Measurements from ENCODE around the gene BBS2. TPM values are rescaled to one million over a fixed set of nuclear protein-coding genes. Genes with fewer than 3 reads are reported as not detected.

The BBS2 gene
- total RNA-seq, 2 donors from 2014 or later: 28.6 to 49.6 TPM

DNA sequence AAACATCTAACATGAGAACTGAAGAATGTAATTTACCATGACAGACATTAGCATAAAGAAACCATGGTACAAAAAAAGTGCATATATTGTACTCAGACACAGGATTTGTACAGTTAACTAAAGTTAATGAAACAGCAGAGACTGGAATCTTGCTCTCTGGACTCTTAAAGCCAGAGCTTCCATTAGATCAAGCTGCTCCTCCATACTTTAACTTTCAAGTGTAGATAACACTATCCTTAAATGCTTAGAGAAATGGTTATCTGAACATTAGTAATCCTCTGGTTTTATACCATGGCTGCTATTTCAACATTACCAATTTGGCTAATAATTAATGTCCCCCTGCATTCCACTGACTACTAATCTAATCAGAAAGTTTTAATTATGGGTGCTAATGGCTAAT is 71.8 kb downstream of the BBS2 start:
- Histone ChIP-seq H3K4me1 (peaks cover 0 to 32% of the 10 kb centered on the region in 2 donors), H3K27me3 (no peaks in the 10 kb centered on the region), H3K27ac (no peak overlapping the region), H3K36me3 (peaks cover 14% of the 10 kb centered on the region), H3K9me3 (no peaks in the 10 kb centered on the region), H3K4me3 (no peak overlapping the region)
- TF ChIP-seq CTCF (IDR thresholded peaks at IDR 0.05): no peak
- no peak for DNase-seq (ENCODE audit: low spot score)

DNA sequence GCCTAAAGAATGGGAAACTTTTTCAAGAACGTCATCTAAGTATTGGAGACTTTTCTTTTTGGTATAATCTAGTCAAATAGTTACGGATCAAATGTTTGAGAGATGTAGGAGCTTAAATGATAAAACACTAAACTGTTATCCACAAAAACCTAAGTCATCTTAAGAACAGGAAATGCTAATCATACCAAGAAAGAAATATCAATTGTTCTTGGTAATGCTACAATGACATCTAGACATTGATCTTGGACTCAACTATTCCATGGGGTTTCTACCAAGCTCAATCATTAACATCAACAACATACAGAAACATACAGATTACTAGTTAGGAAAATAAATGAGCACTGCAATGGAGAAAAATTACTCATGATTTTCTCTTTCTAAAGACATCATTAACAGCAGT is 72.5 kb downstream of the BBS2 start:
- Histone ChIP-seq H3K4me1 (peaks cover 0 to 25% of the 10 kb centered on the region in 2 donors), H3K9me3 (no peaks in the 10 kb centered on the region), H3K4me3 (no peak overlapping the region), H3K36me3 (peaks cover 18% of the 10 kb centered on the region), H3K27ac (no peak overlapping the region), H3K27me3 (no peaks in the 10 kb centered on the region)
- no peak for DNase-seq (ENCODE audit: low spot score)
- no peak for TF ChIP-seq CTCF (IDR thresholded peaks at IDR 0.05)

DNA sequence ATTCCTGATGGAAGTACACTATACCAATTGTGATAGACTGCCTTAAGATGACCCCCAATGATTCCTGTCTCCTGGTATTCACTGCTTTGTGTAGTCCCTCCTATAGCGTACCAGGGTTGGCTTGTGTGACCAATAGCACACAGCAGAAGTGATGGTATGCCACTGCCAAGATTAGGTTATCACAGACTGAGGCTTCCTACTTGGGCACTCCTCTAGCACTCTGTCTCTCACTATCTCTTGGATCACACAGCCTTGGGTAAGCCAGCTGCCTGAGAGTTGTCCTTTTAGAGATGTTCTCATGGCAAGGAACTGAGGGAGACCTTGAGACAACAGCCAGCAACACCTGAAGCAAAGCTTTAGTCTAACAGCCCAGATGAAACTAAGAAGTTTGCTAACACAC is 81.8 kb downstream of the BBS2 start:
- DNase-seq (ENCODE audit: low spot score): no peak
- H3K27ac ChIP-seq: no peak overlapping the region
- no peaks in the 10 kb centered on the region for H3K27me3 ChIP-seq

DNA sequence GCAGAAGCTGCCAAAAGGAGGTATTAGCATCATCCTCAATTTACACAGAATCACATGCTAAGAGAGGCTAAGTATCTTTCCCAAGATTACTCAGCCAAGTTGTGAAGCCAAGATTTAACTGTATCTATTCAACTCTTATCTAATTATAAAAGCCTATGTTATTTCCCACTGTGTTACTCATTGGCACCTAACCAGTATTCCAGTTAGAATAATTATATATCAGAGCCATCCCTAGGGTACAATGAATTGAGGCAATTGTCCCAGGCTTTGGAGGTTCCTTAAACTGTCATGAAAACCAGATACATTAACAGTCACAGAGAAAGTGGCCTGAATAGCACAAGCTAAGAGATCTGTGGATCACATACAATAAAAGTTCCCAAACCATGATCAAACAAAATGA is 83.6 kb downstream of the BBS2 start:
- DNase-seq (ENCODE audit: low spot score): no peak
- peaks cover 0 to 11% of the 10 kb centered on the region in 2 donors for H3K4me1 ChIP-seq
- no peaks in the 10 kb centered on the region for H3K9me3 ChIP-seq
- no peak overlapping the region for H3K27ac ChIP-seq
- TF ChIP-seq CTCF (IDR thresholded peaks at IDR 0.05): no peak
- no peaks in the 10 kb centered on the region for H3K27me3 ChIP-seq
- H3K36me3 ChIP-seq: peaks cover 61% of the 10 kb centered on the region
- no peak overlapping the region for H3K4me3 ChIP-seq

More for the DNA sequence above, 81.8 kb downstream of the BBS2 start:
- TF ChIP-seq CTCF (IDR thresholded peaks at IDR 0.05): no peak
- no peak overlapping the region for H3K4me3 ChIP-seq
- H3K36me3 ChIP-seq: peaks cover 58% of the 10 kb centered on the region
- no peaks in the 10 kb centered on the region for H3K9me3 ChIP-seq
- peaks cover 0 to 11% of the 10 kb centered on the region in 2 donors for H3K4me1 ChIP-seq

Other genes starting within 250 kb of the BBS2 start
- gene AMFR, start 94.5 kb downstream of the BBS2 start, total RNA-seq: 100 to 1,000 TPM; 110 to 153 TPM
- gene NUDT21, start 68.7 kb downstream of the BBS2 start, total RNA-seq: 10 to 100 TPM; 37.0 to 43.7 TPM
- gene OGFOD1, start 68.5 kb downstream of the BBS2 start, total RNA-seq: 10 to 100 TPM; 18.0 to 23.7 TPM
- gene MT4, start 45.0 kb upstream of the BBS2 start, total RNA-seq: not detected
- gene MT3, start 69.5 kb upstream of the BBS2 start, total RNA-seq: not detected
- 100 to 1,000 TPM in 1 of 2 donors, 10 to 100 TPM in 1; 33.3 to 118 TPM for gene MT2A, start 88.6 kb upstream of the BBS2 start, total RNA-seq
- gene MT1E, start 105.8 kb upstream of the BBS2 start, total RNA-seq: 100 to 1,000 TPM; 129 to 210 TPM
- gene MT1M, start 112.6 kb upstream of the BBS2 start, total RNA-seq: 1 to 10 TPM; 5.2 to 9.9 TPM
- gene MT1A, start 118.6 kb upstream of the BBS2 start, total RNA-seq: 10 to 100 TPM in 1 of 2 donors, not detected in 1; 30.0 TPM
- not detected for gene MT1B, start 131.9 kb upstream of the BBS2 start, total RNA-seq
- 1 to 10 TPM; 3.2 to 6.1 TPM for gene MT1F, start 137.9 kb upstream of the BBS2 start, total RNA-seq
- 1 to 10 TPM in 1 of 2 donors, not detected in 1; 7.2 TPM for gene MT1G, start 148.0 kb upstream of the BBS2 start, total RNA-seq
- gene MT1H, start 149.8 kb upstream of the BBS2 start, total RNA-seq: not detected
- gene MT1X, start 162.4 kb upstream of the BBS2 start, total RNA-seq: 100 to 1,000 TPM; 193 to 287 TPM
- 10 to 100 TPM; 18.1 to 19.8 TPM for gene NUP93, start 210.1 kb upstream of the BBS2 start, total RNA-seq

Data from right atrium auricular region (tissue), 2 donors.